CD4-positive, alpha-beta memory T cell (primary cell): ENCODE data around the gene CPPED1. TPM values are rescaled to one million over a fixed set of nuclear protein-coding genes. Genes with fewer than 3 reads are reported as not detected.
"Not testable (repeated sequence)": the region's sequence is repeated elsewhere in the genome, so short reads cannot be mapped to it uniquely, and the experiment has no call there.

Experiments used
- CTCF ChIA-PET: fragments of 350-600 bp; sonication (Branson Sonifier 250); formaldehyde crosslinking; loops from one replicate; lab custom pipeline; 2021; ENCODE audit warnings: inconsistent platforms; ENCODE audit not compliant: partially characterized antibody; lab: Charles Lee
- POLR2A ChIA-PET: fragments of 350-600 bp; sonication (Branson Sonifier 250); formaldehyde crosslinking; loops from one replicate; lab custom pipeline; 2021; ENCODE audit not compliant: partially characterized antibody; lab: Charles Lee
- DNase-seq, 5 donors: peaks; one replicate each; pipeline versions ENCODE4 v3.0.0 to v3.0.0-alpha.2; 2020 to 2022; ENCODE audit warnings: mixed read lengths in 1 of 5
- H3K27ac ChIP-seq: one replicate; pipeline ENCODE4 v1.7.0; 2013; ENCODE audit warnings: low read depth, low read length
- H3K27me3 ChIP-seq: 2 replicates; pipeline ENCODE4 v1.7.0; 2013; ENCODE audit warnings: mild to moderate bottlenecking, low read length, moderate library complexity; ENCODE audit not compliant: insufficient read depth
- H3K36me3 ChIP-seq: 2 replicates; pipeline ENCODE4 v1.7.0; 2013; ENCODE audit warnings: mild to moderate bottlenecking, low read length, moderate library complexity; ENCODE audit not compliant: insufficient read depth
- H3K4me1 ChIP-seq: 2 replicates; pipeline ENCODE4 v1.7.0; 2013; ENCODE audit warnings: mild to moderate bottlenecking, low read length, moderate library complexity; ENCODE audit not compliant: insufficient read depth
- H3K4me3 ChIP-seq, 2 donors: one replicate each; pipeline ENCODE4 v1.7.0; 2013; ENCODE audit warnings: low read length in 2 of 2, mild to moderate bottlenecking in 1 of 2
- H3K9me3 ChIP-seq, 2 donors: one replicate each; pipeline ENCODE4 v1.7.0; 2013; ENCODE audit warnings: low read length in 2 of 2, control low read depth in 1 of 2; ENCODE audit not compliant: control insufficient read depth in 1 of 2
- H3K27ac Mint-ChIP-seq, 7 donors: one replicate each; pipeline ENCODE4 v1.8.0; 2020 to 2021; ENCODE audit warnings: mixed read lengths in 7 of 7, mild to moderate bottlenecking in 6 of 7, inconsistent platforms in 3 of 7, moderate library complexity in 3 of 7
- H3K27me3 Mint-ChIP-seq, 2 donors: one replicate each; pipeline ENCODE4 v1.8.0; 2020 to 2021; ENCODE audit warnings: mixed read lengths in 2 of 2
- H3K36me3 Mint-ChIP-seq, 2 donors: one replicate each; pipeline ENCODE4 v1.8.0; 2020 to 2021; ENCODE audit warnings: mixed read lengths in 2 of 2, inconsistent platforms in 1 of 2, mild to moderate bottlenecking in 1 of 2
- H3K4me1 Mint-ChIP-seq, 4 donors: one replicate each; pipeline ENCODE4 v1.8.0; 2020 to 2021; ENCODE audit warnings: mixed read lengths in 4 of 4, mild to moderate bottlenecking in 1 of 4
- H3K4me3 Mint-ChIP-seq, 8 donors: one replicate each; pipeline ENCODE4 v1.8.0; 2020 to 2021; ENCODE audit warnings: mixed read lengths in 8 of 8, mild to moderate bottlenecking in 7 of 8, moderate library complexity in 6 of 8, inconsistent platforms in 3 of 8
- H3K9me3 Mint-ChIP-seq, 8 donors: one replicate each; pipeline ENCODE4 v1.8.0; 2020 to 2021; ENCODE audit warnings: mixed read lengths in 8 of 8, mild to moderate bottlenecking in 5 of 8, inconsistent platforms in 3 of 8, moderate library complexity in 1 of 8
- intact Hi-C: fragments of 100-400 bp; cut with micrococcal nuclease; formaldehyde crosslinking; loops from one replicate; pipeline ENCODE4 v1.15.1; 2023
- polyA plus RNA-seq, 2 donors: library from polyadenylated mRNA; unstranded; fragments of 300-500 nt; fragmentation: Illumina TruSeq; gene quantifications; one replicate each; pipeline ENCODE4 v1.2.3, GENCODE V29; 2021
- total RNA-seq, 2 experiments: library from RNA; stranded (reverse); gene quantifications; one replicate each; pipeline ENCODE4 v1.2.3, GENCODE V29; 2021

Gene CPPED1
- total and polyA plus RNA-seq, 4 experiments from 2014 or later: 7.6 to 12.2 (median 8.9) TPM

DNA sequence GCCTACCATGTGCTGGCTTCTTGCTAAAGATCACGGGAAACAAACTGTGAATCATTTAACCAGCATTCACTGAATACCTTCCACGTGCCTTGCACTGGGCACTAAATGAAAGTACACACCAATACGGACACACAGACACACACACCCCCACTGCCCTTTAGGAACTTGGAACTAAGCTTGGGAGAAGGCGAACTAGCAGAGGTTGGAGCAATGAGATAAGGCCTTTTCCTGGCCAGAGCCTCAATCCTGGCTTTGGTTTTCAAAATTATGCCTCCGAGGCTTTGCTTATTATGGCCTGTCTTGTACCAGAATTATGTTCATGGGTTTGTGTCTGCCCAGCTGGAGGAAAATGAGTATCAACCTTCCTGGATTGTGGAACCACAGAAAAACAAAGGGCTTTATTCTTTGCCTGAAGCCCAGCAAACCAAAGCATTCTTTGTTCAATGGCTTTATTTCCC is 32.3 kb downstream of the CPPED1 start:
- Histone ChIP-seq H3K27me3 (no peaks in the 10 kb centered on the region), H3K4me1 (peaks cover 9% of the 10 kb centered on the region), H3K9me3 (no peaks in the 10 kb centered on the region), H3K36me3 (no peaks in the 10 kb centered on the region), H3K27ac (no peak overlapping the region), H3K4me3 (no peak overlapping the region)
- ChIA-PET POLR2A (no interaction called here), CTCF (no interaction called here)
- no peak overlapping the region for H3K27ac Mint-ChIP-seq
- H3K4me1 Mint-ChIP-seq: peaks cover 0 to 15% (median 7%) of the 10 kb centered on the region in 4 donors
- H3K36me3 Mint-ChIP-seq: peaks cover 19 to 36% of the 10 kb centered on the region in 2 donors
- intact Hi-C loops: no loop called here
- no peaks in the 10 kb centered on the region for H3K27me3 Mint-ChIP-seq
- peaks cover 0 to 2% (median 0%) of the 10 kb centered on the region in 8 donors for H3K9me3 Mint-ChIP-seq
- H3K4me3 Mint-ChIP-seq: no peak overlapping the region
- DNase-seq: no peak

DNA sequence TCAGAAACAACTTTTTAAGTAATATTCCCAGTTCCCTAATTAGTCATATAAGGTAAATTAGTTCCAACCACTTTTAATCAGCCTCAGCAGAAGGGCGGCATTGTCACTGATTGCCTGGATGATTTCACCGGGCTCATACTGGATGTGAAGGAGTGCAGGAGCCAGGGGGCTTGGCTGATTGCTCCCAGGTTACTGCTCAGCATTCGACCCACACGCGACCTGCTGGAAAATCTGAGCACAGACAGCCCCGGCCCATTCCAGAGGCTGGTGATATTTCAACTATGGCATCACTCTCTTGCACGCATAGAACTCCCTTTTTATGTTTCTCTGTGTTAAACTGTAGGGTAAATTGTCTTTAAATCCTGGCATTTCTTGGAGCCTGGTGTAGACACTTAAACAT is 34.2 kb downstream of the CPPED1 start:
- no peaks in the 10 kb centered on the region for H3K9me3 Mint-ChIP-seq
- Histone ChIP-seq H3K4me1 (peaks cover 9% of the 10 kb centered on the region), H3K27ac (no peak overlapping the region), H3K9me3 (no peaks in the 10 kb centered on the region), H3K27me3 (no peaks in the 10 kb centered on the region), H3K36me3 (no peaks in the 10 kb centered on the region), H3K4me3 (no peak overlapping the region)
- intact Hi-C loops: no loop called here
- no peak overlapping the region for H3K27ac Mint-ChIP-seq
- no peak for DNase-seq
- ChIA-PET POLR2A (no interaction called here), CTCF (no interaction called here)
- no peaks in the 10 kb centered on the region for H3K27me3 Mint-ChIP-seq
- H3K36me3 Mint-ChIP-seq: peaks cover 2 to 19% of the 10 kb centered on the region in 2 donors
- H3K4me3 Mint-ChIP-seq: no peak overlapping the region
- peaks cover 0 to 15% (median 7%) of the 10 kb centered on the region in 4 donors for H3K4me1 Mint-ChIP-seq

DNA sequence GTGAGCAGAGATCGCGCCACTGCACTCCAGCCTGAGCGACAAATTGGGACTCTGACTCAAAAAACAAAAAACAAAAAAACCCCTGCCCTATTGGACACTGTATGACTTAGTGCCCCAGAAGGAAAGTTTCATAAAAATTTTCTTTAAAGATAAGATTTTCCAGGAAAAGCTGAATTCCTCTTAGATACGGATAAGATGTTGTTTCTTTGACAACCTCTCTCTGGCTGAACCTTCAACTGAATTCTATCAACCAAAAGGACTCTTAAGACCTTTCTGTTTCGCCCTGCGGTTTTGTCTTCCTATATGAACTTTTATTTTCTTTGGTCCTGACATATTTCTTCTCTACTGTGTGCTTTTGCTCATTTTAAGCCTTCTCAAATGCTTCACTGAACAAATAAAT is 35.8 kb downstream of the CPPED1 start:
- Mint-ChIP-seq H3K4me1 (peaks cover 0 to 15% (median 7%) of the 10 kb centered on the region in 4 donors), H3K27ac (peak overlapping the region in 3 of 7 donors; percentile 5 to 82 (median 44)), H3K9me3 (no peaks in the 10 kb centered on the region), H3K4me3 (peak overlapping the region in 5 of 8 donors; percentile 39 to 64 (median 44)), H3K36me3 (peaks cover 0 to 12% of the 10 kb centered on the region in 2 donors), H3K27me3 (no peaks in the 10 kb centered on the region)
- intact Hi-C loops: no loop called here
- ChIA-PET CTCF (no interaction called here), POLR2A (interaction anchor here (1.0 kb wide), 1 partner anchor 14 kb away, joined by 3 read pairs; no protein-coding TSS in a partner anchor)
- Histone ChIP-seq H3K27ac (no peak overlapping the region), H3K4me3 (no peak overlapping the region), H3K36me3 (no peaks in the 10 kb centered on the region), H3K27me3 (no peaks in the 10 kb centered on the region), H3K9me3 (no peaks in the 10 kb centered on the region), H3K4me1 (peaks cover 9% of the 10 kb centered on the region)
- DNase-seq: no peak

DNA sequence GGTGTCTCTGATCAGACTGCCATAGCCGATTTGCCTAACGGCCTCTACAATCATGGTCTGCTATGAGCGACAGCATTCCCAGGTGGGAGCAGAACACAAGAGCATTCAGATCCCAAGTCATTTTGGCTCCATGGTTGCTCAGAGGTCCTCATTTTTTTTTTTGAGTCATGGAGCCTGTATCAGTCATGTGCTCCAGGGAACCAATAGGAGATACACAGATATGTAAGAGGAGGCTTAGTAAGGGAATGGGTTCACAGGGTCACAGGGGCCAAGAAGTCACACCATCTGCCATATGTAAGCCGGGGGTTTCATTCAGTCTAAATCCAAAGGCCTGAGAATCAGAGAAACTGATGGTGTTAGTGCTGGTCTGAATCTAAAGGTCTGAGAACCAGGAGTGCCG is 36.8 kb downstream of the CPPED1 start:
- ChIA-PET POLR2A (no interaction called here), CTCF (no interaction called here)
- Mint-ChIP-seq H3K9me3 (no peaks in the 10 kb centered on the region), H3K4me3 (peak overlapping the region in 1 of 8 donors; percentile 24), H3K27me3 (no peaks in the 10 kb centered on the region), H3K36me3 (peaks cover 0 to 12% of the 10 kb centered on the region in 2 donors), H3K27ac (no peak overlapping the region), H3K4me1 (peaks cover 0 to 15% (median 7%) of the 10 kb centered on the region in 4 donors)
- Histone ChIP-seq H3K4me3 (no peak overlapping the region), H3K4me1 (peaks cover 9% of the 10 kb centered on the region), H3K9me3 (no peaks in the 10 kb centered on the region), H3K27ac (no peak overlapping the region), H3K36me3 (no peaks in the 10 kb centered on the region), H3K27me3 (no peaks in the 10 kb centered on the region)
- intact Hi-C loops: no loop called here
- DNase-seq: no peak

DNA sequence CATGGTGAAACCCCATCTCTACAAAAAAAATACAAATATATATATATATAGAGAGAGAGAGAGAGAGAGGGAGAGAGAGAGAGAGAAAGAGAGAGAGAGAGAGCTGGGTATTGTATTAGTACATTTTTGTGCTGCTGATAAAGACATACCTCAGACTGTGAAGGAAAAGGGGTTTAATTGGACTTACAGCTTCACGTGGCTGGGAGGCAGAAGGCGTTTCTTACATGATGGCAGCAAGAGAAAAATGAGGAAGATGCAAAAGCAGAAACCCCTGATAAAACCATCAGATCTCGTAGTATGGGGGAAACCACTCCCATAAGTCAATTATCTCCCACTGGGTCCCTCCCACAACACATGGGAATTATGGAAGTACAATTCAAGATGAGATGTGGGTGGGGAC is 37.5 kb downstream of the CPPED1 start:
- H3K4me3 ChIP-seq, POLR2A ChIA-PET, H3K9me3 ChIP-seq, H3K9me3 Mint-ChIP-seq, H3K4me1 ChIP-seq, H3K27me3 ChIP-seq, H3K36me3 ChIP-seq, H3K27ac ChIP-seq, intact Hi-C loops, H3K27me3 Mint-ChIP-seq, DNase-seq, H3K27ac Mint-ChIP-seq, CTCF ChIA-PET: not testable (repeated sequence)
- peaks cover 0 to 15% (median 7%) of the 10 kb centered on the region in 4 donors for H3K4me1 Mint-ChIP-seq
- H3K36me3 Mint-ChIP-seq: peaks cover 0 to 10% of the 10 kb centered on the region in 2 donors
- peak overlapping the region in 1 of 8 donors; percentile 51 for H3K4me3 Mint-ChIP-seq

DNA sequence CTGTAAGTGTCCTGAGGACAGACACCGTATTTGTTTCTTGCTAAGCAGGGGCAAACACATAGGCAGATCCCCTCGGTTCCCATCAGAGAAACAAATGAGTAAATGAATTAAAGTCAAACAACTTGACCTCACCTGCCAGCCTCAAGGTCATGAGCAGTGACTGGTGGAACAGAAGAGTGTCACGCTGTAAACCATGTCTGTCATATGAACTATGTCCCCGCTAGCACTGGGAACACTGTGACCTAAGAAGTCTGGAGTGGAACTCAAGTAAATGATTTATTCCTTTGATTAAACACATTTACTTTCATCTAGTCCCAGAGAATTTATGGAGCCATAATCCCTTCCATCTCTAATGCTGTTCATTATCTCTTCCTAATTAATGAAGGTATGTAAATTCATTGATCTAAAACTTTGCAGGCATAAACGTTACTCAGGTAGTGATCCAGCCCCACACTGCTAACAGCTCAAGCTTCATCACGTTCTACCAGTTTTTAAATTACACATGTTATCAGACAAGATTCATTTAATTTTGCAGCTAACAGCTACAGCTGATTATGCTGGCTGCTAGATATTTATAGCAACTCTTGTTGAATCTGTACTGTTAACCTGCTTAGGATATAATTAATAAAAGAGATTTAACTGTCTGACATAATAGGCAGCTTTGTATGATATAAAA is 38.7 kb downstream of the CPPED1 start:
- no peaks in the 10 kb centered on the region for H3K9me3 ChIP-seq
- peaks cover 0 to 13% of the 10 kb centered on the region in 2 donors for H3K36me3 Mint-ChIP-seq
- peaks cover 0 to 15% (median 7%) of the 10 kb centered on the region in 4 donors for H3K4me1 Mint-ChIP-seq
- no peaks in the 10 kb centered on the region for H3K36me3 ChIP-seq
- peaks cover 9% of the 10 kb centered on the region for H3K4me1 ChIP-seq
- ChIA-PET CTCF (no interaction called here), POLR2A (no interaction called here)
- H3K4me3 Mint-ChIP-seq: no peak overlapping the region
- peaks cover 0 to 3% (median 0%) of the 10 kb centered on the region in 8 donors for H3K9me3 Mint-ChIP-seq
- no peak overlapping the region for H3K27ac ChIP-seq
- no peak overlapping the region for H3K4me3 ChIP-seq
- no peaks in the 10 kb centered on the region for H3K27me3 ChIP-seq
- no peak overlapping the region for H3K27ac Mint-ChIP-seq
- DNase-seq: no peak
- no peaks in the 10 kb centered on the region for H3K27me3 Mint-ChIP-seq
- intact Hi-C loops: no loop called here

DNA sequence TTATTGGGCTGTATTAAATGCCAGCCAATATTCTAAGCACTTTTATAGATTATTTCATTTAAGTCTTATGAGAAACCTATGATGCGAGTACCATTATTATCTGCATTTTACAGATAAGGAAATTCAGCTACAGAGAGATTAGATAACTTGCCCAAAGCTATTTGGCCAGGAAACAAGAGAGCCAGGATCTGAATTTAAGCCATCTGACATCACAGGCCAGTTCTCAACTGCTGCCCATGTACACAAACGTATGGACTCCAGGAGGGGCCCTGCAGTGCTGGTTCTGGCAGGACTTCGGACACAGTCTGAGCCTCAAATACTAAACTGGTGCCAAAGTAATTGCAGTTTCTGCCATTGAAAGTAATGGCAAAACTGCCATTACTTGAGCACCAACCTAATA is 40.2 kb downstream of the CPPED1 start:
- Histone ChIP-seq H3K27ac (no peak overlapping the region), H3K4me3 (no peak overlapping the region), H3K9me3 (no peaks in the 10 kb centered on the region), H3K36me3 (no peaks in the 10 kb centered on the region), H3K4me1 (peaks cover 8% of the 10 kb centered on the region), H3K27me3 (no peaks in the 10 kb centered on the region)
- ChIA-PET CTCF (interaction anchor here (0.7 kb wide), 1 partner anchor 707 kb away, joined by 3 read pairs; no protein-coding TSS in a partner anchor), POLR2A (no interaction called here)
- no peak overlapping the region for H3K4me3 Mint-ChIP-seq
- peaks cover 0 to 13% (median 7%) of the 10 kb centered on the region in 4 donors for H3K4me1 Mint-ChIP-seq
- peaks cover 0 to 3% (median 0%) of the 10 kb centered on the region in 8 donors for H3K9me3 Mint-ChIP-seq
- intact Hi-C loops: no loop called here
- no peak overlapping the region for H3K27ac Mint-ChIP-seq
- no peaks in the 10 kb centered on the region for H3K27me3 Mint-ChIP-seq
- no peak for DNase-seq
- peaks cover 0 to 10% of the 10 kb centered on the region in 2 donors for H3K36me3 Mint-ChIP-seq
